Measurements from ENCODE around the gene HSF2. TPM values are rescaled to one million over a fixed set of nuclear protein-coding genes. Genes with fewer than 3 reads are reported as not detected.
"Not testable (repeated sequence)": the region's sequence is repeated elsewhere in the genome, so short reads cannot be mapped to it uniquely, and the experiment has no call there.

The HSF2 gene
- total RNA-seq, 2 donors from 2014 or later = 14.3 to 18.9 TPM

DNA sequence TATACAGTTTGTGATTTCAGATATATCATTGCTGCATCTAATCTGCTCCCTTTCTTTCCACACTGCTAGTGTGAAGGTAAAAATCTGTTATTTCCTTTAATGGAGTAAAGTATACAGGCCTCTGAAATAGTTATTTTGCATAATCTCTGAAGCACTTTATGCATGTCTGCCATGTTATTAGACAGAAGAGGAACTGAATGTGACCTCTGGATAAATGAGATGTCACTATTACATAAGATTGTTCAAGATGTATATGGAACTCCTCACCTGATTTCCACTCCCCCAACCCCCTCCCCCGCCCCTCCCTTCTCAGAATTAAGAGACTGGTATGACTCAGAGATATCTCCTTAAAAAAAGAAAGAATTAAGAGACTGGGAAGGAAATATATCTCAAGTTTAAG, 45.8 kb downstream of the HSF2 start:
- H3K36me3 Mint-ChIP-seq = peaks cover 29% of the 10 kb centered on the region
- H3K27me3 Mint-ChIP-seq = no peaks in the 10 kb centered on the region
- H3K4me3 Mint-ChIP-seq = no peak overlapping the region
- H3K27ac Mint-ChIP-seq = no peak overlapping the region
- no peak for DNase-seq (ENCODE audit: low spot score)
- H3K4me1 Mint-ChIP-seq (ENCODE audit: low read depth in 2 of 2) = peaks cover 4 to 17% of the 10 kb centered on the region in 2 donors
- H3K9me3 Mint-ChIP-seq = no peaks in the 10 kb centered on the region
- ATAC-seq = no peak

DNA sequence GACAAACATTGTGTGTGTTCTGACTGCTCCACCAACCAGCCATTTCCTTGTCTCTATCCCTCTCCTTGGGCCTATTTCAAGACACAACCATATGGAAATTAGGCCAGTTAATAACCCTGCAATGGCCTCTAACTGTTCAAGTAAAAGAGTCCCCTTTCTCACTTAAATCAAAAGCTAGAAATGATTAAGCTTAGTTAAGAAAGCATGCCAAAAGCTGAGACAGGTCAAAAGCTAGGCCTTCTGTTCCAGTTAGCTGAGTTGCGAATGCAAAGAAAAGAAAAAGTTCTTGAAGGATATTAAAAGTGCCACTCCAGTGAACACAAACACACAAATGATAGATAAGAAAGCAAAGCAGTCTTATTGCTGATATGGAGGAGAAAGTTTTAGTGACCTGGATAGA, 49.6 kb downstream of the HSF2 start:
- Mint-ChIP-seq H3K36me3 (peaks cover 46% of the 10 kb centered on the region), H3K9me3 (no peaks in the 10 kb centered on the region), H3K27ac (peak overlapping the region; percentile 48 to 66), H3K27me3 (no peaks in the 10 kb centered on the region), H3K4me3 (no peak overlapping the region), H3K4me1 (ENCODE audit: low read depth in 2 of 2) (peaks cover 4 to 21% of the 10 kb centered on the region in 2 donors)
- no peak for ATAC-seq
- no peak for DNase-seq (ENCODE audit: low spot score)

DNA sequence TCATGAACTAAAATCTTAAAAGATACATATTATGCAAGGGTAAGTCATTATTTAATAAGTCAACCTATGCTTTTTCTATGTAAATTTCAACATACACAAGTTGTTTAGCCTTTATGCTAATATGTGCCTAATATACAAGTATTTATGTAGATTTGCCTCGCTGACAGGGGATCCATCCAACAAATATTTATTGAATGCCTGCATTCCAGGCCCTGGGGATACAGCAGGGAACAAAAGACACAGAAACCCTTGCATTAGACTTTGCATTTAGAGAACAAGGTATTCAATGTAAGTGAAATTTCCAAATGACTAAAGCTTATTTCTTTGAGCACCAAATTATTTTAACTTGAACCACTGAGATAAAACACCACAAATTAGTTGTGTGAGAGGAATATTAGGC, 53.1 kb downstream of the HSF2 start:
- DNase-seq (ENCODE audit: low spot score) (no peak), ATAC-seq (no peak)
- Mint-ChIP-seq H3K4me1 (ENCODE audit: low read depth in 2 of 2) (peaks cover 16 to 23% of the 10 kb centered on the region in 2 donors), H3K27me3 (no peaks in the 10 kb centered on the region), H3K9me3 (no peaks in the 10 kb centered on the region), H3K27ac (no peak overlapping the region), H3K4me3 (no peak overlapping the region), H3K36me3 (peaks cover 40% of the 10 kb centered on the region)

GRCh38 chr6:122454673-122455072, 55.2 kb downstream of the HSF2 start:
- Mint-ChIP-seq H3K27ac (peak overlapping the region in 1 of 2 donors; percentile 18), H3K4me3 (no peak overlapping the region), H3K27me3 (no peaks in the 10 kb centered on the region), H3K9me3 (no peaks in the 10 kb centered on the region), H3K36me3 (peaks cover 36% of the 10 kb centered on the region), H3K4me1 (ENCODE audit: low read depth in 2 of 2) (peaks cover 31 to 32% of the 10 kb centered on the region in 2 donors)
- no peak for ATAC-seq
- no peak for DNase-seq (ENCODE audit: low spot score)

DNA sequence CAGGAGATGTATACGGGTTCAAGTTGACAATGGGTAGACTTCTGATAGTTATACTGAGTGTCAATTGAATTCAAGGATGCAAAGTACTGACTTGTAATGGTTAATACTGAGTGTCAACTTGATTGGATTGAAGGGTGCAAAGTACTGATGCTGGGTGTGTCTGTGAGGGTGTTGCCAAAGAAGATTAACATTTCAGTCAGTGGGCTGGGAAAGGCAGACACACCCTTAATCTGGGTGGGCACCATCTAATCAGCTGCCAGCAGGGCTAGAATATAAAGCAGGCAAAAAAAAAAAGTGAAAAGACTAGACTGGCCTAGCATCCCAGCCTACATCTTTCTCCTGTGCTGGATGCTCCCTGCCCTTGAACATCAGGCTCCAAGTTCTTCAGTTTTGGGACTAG, 55.7 kb downstream of the HSF2 start:
- not testable (repeated sequence) for H3K27ac Mint-ChIP-seq, H3K9me3 Mint-ChIP-seq
- H3K36me3 Mint-ChIP-seq = peaks cover 34% of the 10 kb centered on the region

GRCh38 chr6:122458087-122458486, 58.6 kb downstream of the HSF2 start:
- H3K9me3 Mint-ChIP-seq = no peaks in the 10 kb centered on the region
- peaks cover 54 to 57% of the 10 kb centered on the region in 2 donors for H3K4me1 Mint-ChIP-seq (ENCODE audit: low read depth in 2 of 2)
- DNase-seq (ENCODE audit: low spot score) = no peak
- ATAC-seq = no peak
- no peaks in the 10 kb centered on the region for H3K27me3 Mint-ChIP-seq
- H3K27ac Mint-ChIP-seq = peak overlapping the region; percentile 29 to 38
- peak overlapping the region; percentile 13 for H3K4me3 Mint-ChIP-seq
- peaks cover 22% of the 10 kb centered on the region for H3K36me3 Mint-ChIP-seq

More for the DNA sequence above, 55.7 kb downstream of the HSF2 start:
- not testable (repeated sequence) for DNase-seq (ENCODE audit: low spot score); ATAC-seq; H3K27me3 Mint-ChIP-seq; H3K4me3 Mint-ChIP-seq
- peaks cover 32 to 33% of the 10 kb centered on the region in 2 donors for H3K4me1 Mint-ChIP-seq (ENCODE audit: low read depth in 2 of 2)

DNA sequence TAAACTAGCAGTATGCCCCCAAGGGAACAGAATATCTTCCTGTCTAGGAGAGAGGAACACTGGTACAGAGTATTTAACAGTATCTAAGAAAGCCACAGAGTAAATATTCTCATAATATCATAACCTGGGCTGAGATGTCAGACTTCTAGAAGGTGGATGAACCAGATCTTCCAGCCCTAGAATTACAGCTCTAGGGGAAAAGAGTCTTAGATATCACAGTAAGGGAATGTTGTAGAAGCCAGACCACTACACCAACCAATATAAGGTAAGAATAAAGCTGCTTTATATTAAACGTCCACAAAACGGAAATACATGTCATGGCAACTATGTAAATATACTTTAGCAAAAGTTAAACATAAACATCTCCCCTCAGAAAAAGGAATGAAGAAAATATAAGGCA, 59.8 kb downstream of the HSF2 start:
- ATAC-seq (no peak), DNase-seq (ENCODE audit: low spot score) (no peak)
- H3K4me3 Mint-ChIP-seq = peak overlapping the region; percentile 13
- peaks cover 62 to 65% of the 10 kb centered on the region in 2 donors for H3K4me1 Mint-ChIP-seq (ENCODE audit: low read depth in 2 of 2)
- peaks cover 16% of the 10 kb centered on the region for H3K36me3 Mint-ChIP-seq
- no peaks in the 10 kb centered on the region for H3K27me3 Mint-ChIP-seq
- peak overlapping the region; percentile 29 to 38 for H3K27ac Mint-ChIP-seq
- no peaks in the 10 kb centered on the region for H3K9me3 Mint-ChIP-seq

GRCh38 chr6:122459865-122460416, 60.5 kb downstream of the HSF2 start:
- ATAC-seq, H3K4me3 Mint-ChIP-seq: not testable (repeated sequence)

DNA sequence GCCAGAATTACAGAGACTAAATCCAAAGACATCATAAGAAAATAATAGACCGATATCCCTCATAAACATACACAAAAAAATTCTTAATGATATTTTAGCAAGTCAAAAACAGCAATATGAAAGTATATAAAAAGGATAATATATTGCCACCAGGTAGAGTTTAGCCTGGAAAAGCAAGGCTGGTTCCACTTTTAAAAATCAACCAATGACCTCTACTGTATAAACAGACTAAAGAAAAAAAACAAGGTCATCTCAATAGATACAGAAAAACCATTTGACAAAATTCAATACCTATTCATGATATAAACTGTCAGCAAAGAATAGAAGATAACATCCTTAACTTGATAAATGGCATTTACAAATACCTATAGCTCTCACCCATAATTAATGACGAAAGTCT, 62.4 kb downstream of the HSF2 start:
- H3K9me3 Mint-ChIP-seq = no peaks in the 10 kb centered on the region
- H3K4me3 Mint-ChIP-seq = no peak overlapping the region
- DNase-seq (ENCODE audit: low spot score) (no peak), ATAC-seq (no peak)
- H3K27ac Mint-ChIP-seq = peak overlapping the region in 1 of 2 donors; percentile 12
- peaks cover 66 to 81% of the 10 kb centered on the region in 2 donors for H3K4me1 Mint-ChIP-seq (ENCODE audit: low read depth in 2 of 2)
- peaks cover 17% of the 10 kb centered on the region for H3K36me3 Mint-ChIP-seq
- no peaks in the 10 kb centered on the region for H3K27me3 Mint-ChIP-seq

More at GRCh38 chr6:122459865-122460416, 60.5 kb downstream of the HSF2 start:
- peaks cover 16% of the 10 kb centered on the region for H3K36me3 Mint-ChIP-seq
- peaks cover 64 to 68% of the 10 kb centered on the region in 2 donors for H3K4me1 Mint-ChIP-seq (ENCODE audit: low read depth in 2 of 2)
- peak overlapping the region; percentile 29 to 38 for H3K27ac Mint-ChIP-seq
- H3K27me3 Mint-ChIP-seq; H3K9me3 Mint-ChIP-seq; DNase-seq (ENCODE audit: low spot score): not testable (repeated sequence)

GRCh38 chr6:122471107-122472021, 71.9 kb downstream of the HSF2 start, which contains the start of gene SERINC1:
SERINC1 (minus strand) TSS chr6:122471807; CDS start chr6:122471737, 70 bp downstream.
- DNase-seq (ENCODE audit: low spot score) = peak; percentile 96
- H3K27ac Mint-ChIP-seq = peak within 1 kb of the TSS; percentile 95 to 99
- no peaks in the 10 kb centered on the region for H3K27me3 Mint-ChIP-seq
- H3K9me3 Mint-ChIP-seq = no peaks in the 10 kb centered on the region
- H3K4me1 Mint-ChIP-seq (ENCODE audit: low read depth in 2 of 2) = peaks cover 33 to 35% of the 10 kb centered on the region in 2 donors
- peak within 1 kb of the TSS; percentile 97 for H3K4me3 Mint-ChIP-seq
- peaks cover 11% of the 10 kb centered on the region for H3K36me3 Mint-ChIP-seq
- peak; percentile 99 for ATAC-seq

DNA sequence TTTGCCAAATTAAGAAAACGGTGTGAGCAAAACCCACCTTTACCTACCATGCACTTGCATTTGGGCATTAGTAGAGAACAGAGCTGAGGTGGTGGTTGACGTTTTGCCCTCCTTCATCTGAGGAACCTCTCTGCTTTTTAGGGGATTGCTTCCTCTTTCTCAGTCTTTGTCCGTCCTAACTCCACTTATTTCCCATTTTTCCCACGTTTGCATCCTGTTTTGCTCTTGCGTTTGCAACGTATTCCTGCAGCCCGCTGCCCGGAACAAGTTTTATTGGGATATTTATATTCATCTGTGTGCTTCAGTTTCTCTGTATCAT, 72.5 kb downstream of the HSF2 start:
- ATAC-seq (peak in 1 of 2 donors; percentile 47), DNase-seq (ENCODE audit: low spot score) (no peak)
- peak overlapping the region; percentile 95 to 99 for H3K27ac Mint-ChIP-seq
- no peaks in the 10 kb centered on the region for H3K27me3 Mint-ChIP-seq
- peak overlapping the region; percentile 97 for H3K4me3 Mint-ChIP-seq
- no peaks in the 10 kb centered on the region for H3K9me3 Mint-ChIP-seq
- H3K36me3 Mint-ChIP-seq = peaks cover 9% of the 10 kb centered on the region
- peaks cover 28 to 29% of the 10 kb centered on the region in 2 donors for H3K4me1 Mint-ChIP-seq (ENCODE audit: low read depth in 2 of 2)

GRCh38 chr6:122476131-122476530, 76.7 kb downstream of the HSF2 start:
- no peak overlapping the region for H3K4me3 Mint-ChIP-seq
- peaks cover 3% of the 10 kb centered on the region for H3K36me3 Mint-ChIP-seq
- H3K27ac Mint-ChIP-seq = no peak overlapping the region
- H3K4me1 Mint-ChIP-seq (ENCODE audit: low read depth in 2 of 2) = peaks cover 0 to 10% of the 10 kb centered on the region in 2 donors
- DNase-seq (ENCODE audit: low spot score) = no peak
- H3K27me3 Mint-ChIP-seq = no peaks in the 10 kb centered on the region
- no peaks in the 10 kb centered on the region for H3K9me3 Mint-ChIP-seq
- no peak for ATAC-seq

DNA sequence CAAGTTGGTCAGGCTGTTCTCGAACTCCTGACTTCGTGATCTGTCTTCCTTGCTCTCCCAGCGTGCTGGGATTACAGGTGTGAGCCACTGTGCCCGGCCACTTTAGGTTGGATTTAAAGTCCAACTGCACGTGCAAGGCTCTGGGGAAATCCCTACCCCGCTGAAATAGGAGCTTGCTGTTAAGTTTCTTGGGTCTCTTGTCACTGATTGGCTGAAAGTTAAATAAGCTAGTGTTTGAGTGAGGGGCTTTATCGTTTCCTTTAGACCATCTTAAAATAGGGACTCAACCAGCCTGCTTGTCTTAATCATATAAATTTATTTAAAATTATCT, 83.3 kb downstream of the HSF2 start:
- H3K4me3 Mint-ChIP-seq = no peak overlapping the region
- H3K27me3 Mint-ChIP-seq = no peaks in the 10 kb centered on the region
- no peaks in the 10 kb centered on the region for H3K36me3 Mint-ChIP-seq
- no peak for DNase-seq (ENCODE audit: low spot score)
- H3K4me1 Mint-ChIP-seq (ENCODE audit: low read depth in 2 of 2) = no peaks in the 10 kb centered on the region
- no peaks in the 10 kb centered on the region for H3K9me3 Mint-ChIP-seq
- ATAC-seq = no peak
- no peak overlapping the region for H3K27ac Mint-ChIP-seq

Data from natural killer cell treated with Interleukin-12 subunit alpha and Interleukin-12 subunit beta and Interleukin-15 and Interleukin-18, amount 100 ng/mL, for 72 hours (primary cell).